H1 (cell line): ENCODE data around the gene CCDC33.

Experiments used
- CREB1 ChIP-seq: IDR thresholded peaks from 2 replicates; pipeline ENCODE4 v1.6.1; 2012; ENCODE audit warnings: inconsistent platforms
- CTCF ChIP-seq, 3 experiments: IDR thresholded peaks; 1 replicate in 2 of 3; 2 replicates in 1 of 3; pipeline versions ENCODE4 v1.5.1 to v1.6.1; 2011; ENCODE audit warnings: low read length in 3 of 3, mild to moderate bottlenecking in 3 of 3, inconsistent platforms in 2 of 3, low read depth in 1 of 3, moderate library complexity in 1 of 3; ENCODE audit not compliant: insufficient read depth in 1 of 3; ENCODE audit errors: control extremely low read depth in 1 of 3
- FOSL1 ChIP-seq: IDR thresholded peaks from 2 replicates; pipeline ENCODE4 v1.6.1; 2011; ENCODE audit warnings: mild to moderate bottlenecking, low read depth, low read length, moderate library complexity; ENCODE audit not compliant: insufficient read depth
- JUND ChIP-seq: IDR thresholded peaks from 2 replicates; pipeline ENCODE4 v1.6.1; 2011; ENCODE audit warnings: mild to moderate bottlenecking, improper control_type of control experiment, low read length
- KDM1A ChIP-seq: fragments of 200-600, 300-600 bp; sonication (generic); IDR thresholded peaks from 2 replicates; pipeline ENCODE4 v1.7.1; 2016; ENCODE audit warnings: mild to moderate bottlenecking, low read length, borderline replicate concordance
- KDM4A ChIP-seq: IDR thresholded peaks from one replicate; pipeline ENCODE4 v1.7.1; 2012; ENCODE audit warnings: low read depth, mild to moderate bottlenecking, moderate library complexity, low read length, inconsistent platforms; ENCODE audit not compliant: severe bottlenecking
- POLR2A ChIP-seq, 2 experiments: IDR thresholded peaks; 1 replicate in 1 of 2; 2 replicates in 1 of 2; pipeline ENCODE4 v1.6.1; 2011; ENCODE audit warnings: low read depth in 2 of 2, low read length in 2 of 2, mild to moderate bottlenecking in 2 of 2; ENCODE audit errors: control extremely low read depth in 1 of 2
- RAD21 ChIP-seq, 2 experiments: IDR thresholded peaks in 1 of 2; conservative IDR thresholded peaks in 1 of 2; 2 replicates each; pipeline ENCODE4 v1.6.1; 2011; ENCODE audit warnings: low read depth in 2 of 2, low read length in 2 of 2, improper control_type of control experiment in 1 of 2, inconsistent platforms in 1 of 2, mild to moderate bottlenecking in 1 of 2, moderate library complexity in 1 of 2
- RBBP5 ChIP-seq: IDR thresholded peaks from 2 replicates; pipeline ENCODE4 v1.7.1; 2012; ENCODE audit warnings: low read depth, mild to moderate bottlenecking, inconsistent platforms, low read length, moderate library complexity, borderline replicate concordance
- RNF2 ChIP-seq: fragments of 200-900, 300-1000 bp; sonication (generic); IDR thresholded peaks from 2 replicates; pipeline ENCODE4 v1.7.1; 2016; ENCODE audit warnings: borderline replicate concordance, low read depth, mild to moderate bottlenecking, antibody characterized with exemption, low read length; ENCODE audit not compliant: poor library complexity, severe bottlenecking; ENCODE audit errors: missing control alignments
- RXRA ChIP-seq: IDR thresholded peaks from 2 replicates; pipeline ENCODE4 v1.6.1; 2011; ENCODE audit warnings: low read depth, mild to moderate bottlenecking, low read length, moderate library complexity; ENCODE audit not compliant: insufficient read depth
- SIN3A ChIP-seq, 2 experiments: IDR thresholded peaks in 1 of 2; conservative IDR thresholded peaks in 1 of 2; 2 replicates each; pipeline ENCODE4 v1.6.1; 2011 to 2012; ENCODE audit warnings: low read length in 2 of 2, improper control_type of control experiment in 1 of 2, low read depth in 1 of 2, mild to moderate bottlenecking in 1 of 2
- TBP ChIP-seq: IDR thresholded peaks from 2 replicates; pipeline ENCODE4 v1.6.1; 2011; ENCODE audit warnings: low read depth, low read length, improper control_type of control experiment

- TF ChIP-seq RBBP5, result no peak
- TF ChIP-seq RAD21 (IDR thresholded peaks at IDR 0.05 in 1 of 2, conservative IDR thresholded peaks at IDR 0.05 in 1 of 2; ENCODE audit: low read depth in 2 of 2, low read length in 2 of 2), result no peak
- TF ChIP-seq KDM4A, result no peak
- TF ChIP-seq CTCF (IDR thresholded peaks at IDR 0.05; ENCODE audit: control extremely low read depth in 1 of 3, insufficient read depth in 1 of 3, low read depth in 1 of 3, low read length in 3 of 3), result no peak
- no peak for TF ChIP-seq CREB1
- no peak for TF ChIP-seq TBP
- TF ChIP-seq FOSL1, result no peak
- TF ChIP-seq RXRA, result no peak
- TF ChIP-seq JUND, result no peak
- no peak for TF ChIP-seq SIN3A (conservative IDR thresholded peaks at IDR 0.05 in 1 of 2, IDR thresholded peaks at IDR 0.05 in 1 of 2; ENCODE audit: low read depth in 1 of 2, low read length in 2 of 2)
- no peak for TF ChIP-seq POLR2A (IDR thresholded peaks at IDR 0.05; ENCODE audit: control extremely low read depth in 1 of 2, low read depth in 2 of 2, low read length in 2 of 2)
- no peak for TF ChIP-seq KDM1A
- no peak for TF ChIP-seq RNF2
Measured at GRCh38 chr15:74208496-74208895, 27.6 kb upstream of the CCDC33 start.
